Parathyroid adenoma (tissue), 2 donors: Measurements from ENCODE around the gene SERINC4.

Experiments used
- H2AFZ ChIP-seq: fragments of 300-600 bp; sonication (generic); one replicate; pipeline ENCODE4 v1.7.0; 2017; ENCODE audit warnings: antibody characterized with exemption, mild to moderate bottlenecking
- H3K27ac ChIP-seq: fragments of 300-600 bp; sonication (generic); one replicate; pipeline ENCODE4 v1.7.0; 2017
- H3K27me3 ChIP-seq: fragments of 300-600 bp; sonication (generic); one replicate; pipeline ENCODE4 v1.7.0; 2017; ENCODE audit warnings: low read length; ENCODE audit not compliant: control insufficient read depth, insufficient read depth
- H3K36me3 ChIP-seq: fragments of 300-600 bp; sonication (generic); one replicate; pipeline ENCODE4 v1.7.0; 2017; ENCODE audit warnings: low read length; ENCODE audit not compliant: control insufficient read depth, insufficient read depth
- H3K4me1 ChIP-seq: fragments of 300-600 bp; sonication (generic); one replicate; pipeline ENCODE4 v1.7.0; 2017; ENCODE audit warnings: control low read depth
- H3K4me2 ChIP-seq: fragments of 300-600 bp; sonication (generic); one replicate; pipeline ENCODE4 v1.7.0; 2017; ENCODE audit warnings: low read length
- H3K4me3 ChIP-seq: fragments of 300-600 bp; sonication (generic); one replicate; pipeline ENCODE4 v1.7.0; 2017; ENCODE audit warnings: low read depth, low read length
- H3K79me2 ChIP-seq: fragments of 300-600 bp; sonication (generic); one replicate; pipeline ENCODE4 v1.7.0; 2017; ENCODE audit warnings: control low read depth
- H3K9ac ChIP-seq: fragments of 300-600 bp; sonication (generic); one replicate; pipeline ENCODE4 v1.7.0; 2017; ENCODE audit warnings: mild to moderate bottlenecking
- H3K9me3 ChIP-seq: fragments of 300-600 bp; sonication (generic); one replicate; pipeline ENCODE4 v1.7.0; 2017; ENCODE audit warnings: low read length; ENCODE audit not compliant: control insufficient read depth
- CTCF ChIP-seq: fragments of 300-600 bp; sonication (generic); IDR thresholded peaks from one replicate; pipeline ENCODE4 v1.7.0; 2017; ENCODE audit warnings: antibody characterized with exemption, mild to moderate bottlenecking
- donor health status: primary hyperparathyroidism.

Gene SERINC4

GRCh38 chr15:43776718-43777266 lies 23.2 kb downstream of the SERINC4 start, which contains the start of gene ELL3:
ELL3 (minus strand) TSS chr15:43776966; CDS start chr15:43776901, 65 bp downstream.
- no peaks in the 10 kb centered on the region for H3K9me3 ChIP-seq
- no peaks in the 10 kb centered on the region for H3K4me1 ChIP-seq
- no peak for TF ChIP-seq CTCF
- peak within 1 kb of the TSS; percentile 93 for H2AFZ ChIP-seq
- H3K4me2 ChIP-seq = peak within 1 kb of the TSS; percentile 93
- H3K27me3 ChIP-seq = no peaks in the 10 kb centered on the region
- H3K36me3 ChIP-seq = no peaks in the 10 kb centered on the region
- no peak within 1 kb of the TSS for H3K9ac ChIP-seq
- H3K79me2 ChIP-seq = no peaks in the 10 kb centered on the region
- peak within 1 kb of the TSS; percentile 79 for H3K4me3 ChIP-seq
- H3K27ac ChIP-seq = peak within 1 kb of the TSS; percentile 60

- Histone ChIP-seq H2AFZ (peak overlapping the region; percentile 93), H3K4me1 (no peaks in the 10 kb centered on the region), H3K4me3 (peak overlapping the region; percentile 79), H3K4me2 (no peak overlapping the region), H3K36me3 (no peaks in the 10 kb centered on the region), H3K9me3 (no peaks in the 10 kb centered on the region), H3K27ac (no peak overlapping the region), H3K27me3 (no peaks in the 10 kb centered on the region), H3K79me2 (no peaks in the 10 kb centered on the region), H3K9ac (no peak overlapping the region)
- no peak for TF ChIP-seq CTCF
Measured at GRCh38 chr15:43776101-43776717, 23.8 kb downstream of the SERINC4 start.

GRCh38 chr15:43775411-43775965 lies 24.5 kb downstream of the SERINC4 start:
- Histone ChIP-seq H3K9me3 (no peaks in the 10 kb centered on the region), H3K27me3 (no peaks in the 10 kb centered on the region), H2AFZ (no peak overlapping the region), H3K4me1 (no peaks in the 10 kb centered on the region), H3K27ac (no peak overlapping the region), H3K9ac (no peak overlapping the region), H3K4me3 (no peak overlapping the region), H3K4me2 (no peak overlapping the region), H3K36me3 (no peaks in the 10 kb centered on the region), H3K79me2 (no peaks in the 10 kb centered on the region)
- peak; percentile 22 for TF ChIP-seq CTCF

GRCh38 chr15:43774062-43774461 lies 26.0 kb downstream of the SERINC4 start:
- Histone ChIP-seq H3K4me3 (no peak overlapping the region), H3K27me3 (no peaks in the 10 kb centered on the region), H3K9ac (no peak overlapping the region), H3K36me3 (no peaks in the 10 kb centered on the region), H3K27ac (no peak overlapping the region), H3K9me3 (no peaks in the 10 kb centered on the region), H3K4me2 (no peak overlapping the region), H2AFZ (no peak overlapping the region), H3K4me1 (no peaks in the 10 kb centered on the region), H3K79me2 (no peaks in the 10 kb centered on the region)
- TF ChIP-seq CTCF = no peak

GRCh38 chr15:43772624-43773023 lies 27.4 kb downstream of the SERINC4 start:
- Histone ChIP-seq H3K9ac (no peak overlapping the region), H3K27me3 (no peaks in the 10 kb centered on the region), H3K4me2 (no peak overlapping the region), H3K27ac (no peak overlapping the region), H3K9me3 (no peaks in the 10 kb centered on the region), H3K4me1 (no peaks in the 10 kb centered on the region), H3K4me3 (no peak overlapping the region), H3K36me3 (no peaks in the 10 kb centered on the region), H3K79me2 (no peaks in the 10 kb centered on the region), H2AFZ (no peak overlapping the region)
- no peak for TF ChIP-seq CTCF
